IMR-90 (cell line): Measurements from ENCODE around the gene FFAR1. TPM values are rescaled to one million over a fixed set of nuclear protein-coding genes. Genes with fewer than 3 reads are reported as not detected.

Experiments used
- ATAC-seq: fragments of 200-7000 bp; cut with Tn5 transposase; 2 replicates; pipeline ENCODE4 v1.9.1; 2020; ENCODE audit warnings: low read depth, mild to moderate bottlenecking, moderate library complexity
- BruUV-seq: library from RNA; stranded (reverse); fragments of 400-500 nt; replicated peaks from 2 replicates; lab custom pipeline; 2021; lab: Mats Ljungman, UMichigan
- CTCF ChIA-PET: fragments of 300-600 bp; formaldehyde crosslinking; extraction: SDS; loops from one replicate; lab custom pipeline; 2021; ENCODE audit warnings: antibody characterized with exemption; lab: Yijun Ruan, JAX
- POLR2A ChIA-PET: fragments of 300-600 bp; sonication (Branson Sonifier 250); formaldehyde crosslinking; loops from one replicate; lab custom pipeline; 2022; ENCODE audit warnings: antibody characterized with exemption; ENCODE audit not compliant: unreplicated experiment; lab: Charles Lee
- DNase-seq: peaks from one replicate; pipeline ENCODE4 v3.0.0; 2013
- H2AFZ ChIP-seq: replicated peaks from 2 replicates; pipeline ENCODE3; 2013; ENCODE audit warnings: low read length, mild to moderate bottlenecking; ENCODE audit not compliant: poor library complexity
- H2AK5ac ChIP-seq: 2 replicates; pipeline ENCODE4 v1.6.1; 2013; ENCODE audit warnings: low read depth, low read length, inconsistent platforms
- H2AK9ac ChIP-seq: replicated peaks from 2 replicates; pipeline ENCODE3; 2013; ENCODE audit warnings: mild to moderate bottlenecking, low read depth, low read length, moderate library complexity; ENCODE audit not compliant: poor library complexity
- H2BK120ac ChIP-seq: 2 replicates; pipeline ENCODE4 v1.6.1; 2013; ENCODE audit warnings: low read depth, low read length, inconsistent platforms
- H2BK15ac ChIP-seq: 3 replicates; pipeline ENCODE4 v1.6.1; 2013; ENCODE audit warnings: low read depth, low read length, inconsistent platforms
- H2BK20ac ChIP-seq: 2 replicates; pipeline ENCODE4 v1.6.1; 2013; ENCODE audit warnings: low read depth, mild to moderate bottlenecking, inconsistent platforms, low read length, moderate library complexity
- H2BK5ac ChIP-seq: 2 replicates; pipeline ENCODE4 v1.6.1; 2013; ENCODE audit warnings: mild to moderate bottlenecking, low read depth, low read length, inconsistent platforms; ENCODE audit not compliant: poor library complexity, severe bottlenecking
- H3K14ac ChIP-seq: replicated peaks from 2 replicates; pipeline ENCODE4 v1.6.1; 2013; ENCODE audit warnings: low read depth, low read length, inconsistent platforms
- H3K18ac ChIP-seq: 2 replicates; pipeline ENCODE4 v1.6.1; 2013; ENCODE audit warnings: low read depth, low read length, control low read depth
- H3K23ac ChIP-seq: 2 replicates; pipeline ENCODE4 v1.6.1; 2013; ENCODE audit warnings: low read depth, low read length, inconsistent platforms
- H3K27ac ChIP-seq: 2 replicates; pipeline ENCODE4 v1.5.1; 2013; ENCODE audit warnings: mild to moderate bottlenecking, control low read depth, low read length; ENCODE audit not compliant: insufficient read depth
- H3K27me3 ChIP-seq: 2 replicates; pipeline ENCODE4 v1.6.1; 2013; ENCODE audit warnings: low read length; ENCODE audit not compliant: control insufficient read depth, insufficient read depth
- H3K36me3 ChIP-seq: 2 replicates; pipeline ENCODE4 v1.6.1; 2013; ENCODE audit warnings: low read length, mixed read lengths; ENCODE audit not compliant: control insufficient read depth, insufficient read depth
- H3K4ac ChIP-seq: 2 replicates; pipeline ENCODE4 v1.6.1; 2013; ENCODE audit warnings: low read depth, low read length, inconsistent platforms
- H3K4me1 ChIP-seq: 2 replicates; pipeline ENCODE4 v1.6.1; 2013; ENCODE audit warnings: low read length, mixed read lengths; ENCODE audit not compliant: control insufficient read depth, insufficient read depth
- H3K4me2 ChIP-seq: 2 replicates; pipeline ENCODE4 v1.6.1; 2013; ENCODE audit warnings: low read depth, mild to moderate bottlenecking, control low read depth, low read length, moderate library complexity
- H3K4me3 ChIP-seq: 2 replicates; pipeline ENCODE4 v1.5.1; 2013; ENCODE audit warnings: low read depth, mild to moderate bottlenecking, control low read depth, low read length, moderate library complexity; ENCODE audit not compliant: insufficient read depth
- H3K56ac ChIP-seq: 2 replicates; pipeline ENCODE4 v1.6.1; 2013; ENCODE audit warnings: low read length, inconsistent platforms; ENCODE audit not compliant: insufficient read depth; ENCODE audit errors: extremely low read depth
- H3K79me1 ChIP-seq, 2 experiments: 2 replicates each; pipeline ENCODE4 v1.6.1; 2013; ENCODE audit warnings: low read length in 2 of 2, inconsistent platforms in 1 of 2, low read depth in 1 of 2
- H3K9ac ChIP-seq: 2 replicates; pipeline ENCODE4 v1.6.1; 2013; ENCODE audit warnings: low read depth, low read length, control low read depth
- H3K9me1 ChIP-seq: 2 replicates; pipeline ENCODE4 v1.6.1; 2013; ENCODE audit warnings: low read length, inconsistent platforms; ENCODE audit not compliant: insufficient read depth
- H3K9me3 ChIP-seq: 2 replicates; pipeline ENCODE4 v1.6.1; 2013; ENCODE audit warnings: low read length; ENCODE audit not compliant: control insufficient read depth, insufficient read depth
- H4K20me1 ChIP-seq: 2 replicates; pipeline ENCODE4 v1.6.1; 2013; ENCODE audit warnings: low read length, inconsistent platforms; ENCODE audit not compliant: insufficient read depth
- H4K5ac ChIP-seq: 2 replicates; pipeline ENCODE4 v1.6.1; 2013; ENCODE audit warnings: mild to moderate bottlenecking, low read depth, low read length, control low read depth
- H4K8ac ChIP-seq, 2 experiments: 2 replicates each; pipeline ENCODE4 v1.6.1; 2013; ENCODE audit warnings: low read depth in 2 of 2, low read length in 2 of 2, control low read depth in 1 of 2, inconsistent platforms in 1 of 2
- H4K91ac ChIP-seq: 2 replicates; pipeline ENCODE4 v1.6.1; 2013; ENCODE audit warnings: low read depth, low read length, inconsistent platforms; ENCODE audit not compliant: insufficient read depth
- BHLHE40 ChIP-seq: fragments of 150-350 bp; IDR thresholded peaks from 2 replicates; pipeline ENCODE4 v1.6.1; 2016; ENCODE audit warnings: mild to moderate bottlenecking, low read depth, low read length
- CHD1 ChIP-seq: IDR thresholded peaks from 2 replicates; pipeline ENCODE4 v1.6.1; 2012; ENCODE audit warnings: low read depth, low read length, improper control_type of control experiment
- FOS ChIP-seq: fragments of 150-350 bp; IDR thresholded peaks from 2 replicates; pipeline ENCODE4 v1.6.1; 2016; ENCODE audit warnings: low read depth, low read length
- MAFK ChIP-seq: IDR thresholded peaks from 2 replicates; pipeline ENCODE4 v1.6.1; 2012; ENCODE audit warnings: low read depth, low read length, improper control_type of control experiment
- MAZ ChIP-seq: IDR thresholded peaks from 2 replicates; pipeline ENCODE4 v1.6.1; 2012; ENCODE audit warnings: low read depth, mild to moderate bottlenecking, low read length, improper control_type of control experiment, moderate library complexity, borderline replicate concordance
- NFE2L2 ChIP-seq: fragments of 150-350 bp; IDR thresholded peaks from 2 replicates; pipeline ENCODE4 v1.6.1; 2016; ENCODE audit warnings: low read depth, mild to moderate bottlenecking, low read length
- RAD21 ChIP-seq: IDR thresholded peaks from 2 replicates; pipeline ENCODE4 v1.6.1; 2012; ENCODE audit warnings: low read length, improper control_type of control experiment
- RCOR1 ChIP-seq: IDR thresholded peaks from 2 replicates; pipeline ENCODE4 v1.6.1; 2012; ENCODE audit warnings: mild to moderate bottlenecking, low read length, improper control_type of control experiment; ENCODE audit not compliant: insufficient replicate concordance
- SMC3 ChIP-seq: fragments of 150-350 bp; IDR thresholded peaks from 2 replicates; pipeline ENCODE4 v1.6.1; 2016; ENCODE audit warnings: low read depth, mild to moderate bottlenecking, antibody characterized with exemption, low read length, moderate library complexity
- WGBS, 2 experiments: methylation state at CpG; one replicate each; pipeline versions ENCODE4 v1.1.5 to v1.1.7; 2013; ENCODE audit warnings: missing lambda C conversion rate in 2 of 2; ENCODE audit not compliant: insufficient read length in 1 of 2; ENCODE audit errors: extremely low coverage in 2 of 2; 5-methylcytosine and 5-hydroxymethylcytosine counted together
- dilution Hi-C: fragments of 300-500 bp; cut with HindIII; formaldehyde crosslinking; loops from one replicate; pipeline ENCODE4 v1.14.3; 2018; ENCODE audit warnings: low sequenced_read_pairs; ENCODE audit not compliant: unreplicated experiment
- in situ Hi-C: fragments of 300-500 bp; cut with MboI; formaldehyde crosslinking; loops from 3 replicates; pipeline ENCODE4 v1.14.3; 2019; ENCODE audit warnings: low sequenced_read_pairs, inconsistent platforms, mixed read lengths
- intact Hi-C: fragments of 100-400 bp; cut with micrococcal nuclease; formaldehyde crosslinking; loops from 2 replicates; pipeline ENCODE4 v1.10.0; 2022
- polyA plus RNA-seq, 3 experiments: library from polyadenylated mRNA; depleted of rRNA; stranded (reverse); fragments of >200 nt; gene quantifications; 2 replicates each; pipeline ENCODE4 v1.2.3, GENCODE V29; 2012; ENCODE audit warnings: low replicate concordance in 1 of 3
- total RNA-seq: library from RNA; depleted of rRNA; stranded (reverse); fragments of >200 nt; gene quantifications from 2 replicates; pipeline ENCODE4 v1.2.3, GENCODE V29; 2012
- TF ChIP-seq, protein P1 (sequence below): conservative IDR thresholded peaks from 2 replicates; pipeline ENCODE4 v1.5.1; 2012; ENCODE audit warnings: mild to moderate bottlenecking, low read depth, low read length, improper control_type of control experiment

Gene FFAR1
- total and polyA plus RNA-seq, 2 of the 4 experiments (the other 2 are of a cell fraction) = not detected

GRCh38 chr19:35347930-35348298 lies 212 bp downstream of the FFAR1 start:
- Histone ChIP-seq H3K9me1 (no peaks in the 10 kb centered on the region), H3K23ac (no peak overlapping the region), H2AFZ (no peak overlapping the region), H3K27me3 (peaks cover 11% of the 10 kb centered on the region), H2BK20ac (no peak overlapping the region), H3K9me3 (no peaks in the 10 kb centered on the region), H3K27ac (no peak overlapping the region), H3K56ac (no peak overlapping the region), H3K4ac (no peak overlapping the region), H2BK5ac (no peak overlapping the region), H2AK5ac (no peak overlapping the region), H3K14ac (no peak overlapping the region), H3K4me2 (no peak overlapping the region), H4K20me1 (no peaks in the 10 kb centered on the region), H3K4me3 (no peak overlapping the region), H4K5ac (no peak overlapping the region), H3K18ac (no peak overlapping the region), H3K9ac (no peak overlapping the region), H4K8ac (no peak overlapping the region), H2AK9ac (no peak overlapping the region), H3K36me3 (no peaks in the 10 kb centered on the region), H4K91ac (no peak overlapping the region), H2BK120ac (no peak overlapping the region), H2BK15ac (no peak overlapping the region), H3K4me1 (no peaks in the 10 kb centered on the region), H3K79me1 (no peaks in the 10 kb centered on the region)
- ATAC-seq = no peak
- dilution Hi-C loops (no loop called here), in situ Hi-C loops (loop anchor here (25.0 kb wide), 1 partner anchor 239 kb away; the partner anchor contains the start of gene PMIS2), intact Hi-C loops (no loop called here)
- no TSS peak for BruUV-seq
- no peak for DNase-seq
- WGBS, 2 experiments = no CpG with 5 or more reads among the region's 7 CpGs
- ChIA-PET POLR2A (no interaction called here), CTCF (interaction anchor here (0.7 kb wide), 1 partner anchor 147 kb away, joined by 3 read pairs; no protein-coding TSS in a partner anchor)
- no peak for TF ChIP-seq BHLHE40
- no peak for TF ChIP-seq RCOR1
- no peak for TF ChIP-seq CHD1
- TF ChIP-seq SMC3 = no peak
- no peak for TF ChIP-seq MAFK
- TF ChIP-seq FOS = no peak
- no peak for TF ChIP-seq NFE2L2
- TF ChIP-seq, protein P1, sequence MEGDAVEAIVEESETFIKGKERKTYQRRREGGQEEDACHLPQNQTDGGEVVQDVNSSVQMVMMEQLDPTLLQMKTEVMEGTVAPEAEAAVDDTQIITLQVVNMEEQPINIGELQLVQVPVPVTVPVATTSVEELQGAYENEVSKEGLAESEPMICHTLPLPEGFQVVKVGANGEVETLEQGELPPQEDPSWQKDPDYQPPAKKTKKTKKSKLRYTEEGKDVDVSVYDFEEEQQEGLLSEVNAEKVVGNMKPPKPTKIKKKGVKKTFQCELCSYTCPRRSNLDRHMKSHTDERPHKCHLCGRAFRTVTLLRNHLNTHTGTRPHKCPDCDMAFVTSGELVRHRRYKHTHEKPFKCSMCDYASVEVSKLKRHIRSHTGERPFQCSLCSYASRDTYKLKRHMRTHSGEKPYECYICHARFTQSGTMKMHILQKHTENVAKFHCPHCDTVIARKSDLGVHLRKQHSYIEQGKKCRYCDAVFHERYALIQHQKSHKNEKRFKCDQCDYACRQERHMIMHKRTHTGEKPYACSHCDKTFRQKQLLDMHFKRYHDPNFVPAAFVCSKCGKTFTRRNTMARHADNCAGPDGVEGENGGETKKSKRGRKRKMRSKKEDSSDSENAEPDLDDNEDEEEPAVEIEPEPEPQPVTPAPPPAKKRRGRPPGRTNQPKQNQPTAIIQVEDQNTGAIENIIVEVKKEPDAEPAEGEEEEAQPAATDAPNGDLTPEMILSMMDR = no peak
- TF ChIP-seq MAZ = no peak
- TF ChIP-seq RAD21 = no peak
